B cell (primary cell): ENCODE results near the gene CSF1. TPM values are rescaled to one million over a fixed set of nuclear protein-coding genes. Genes with fewer than 3 reads are reported as not detected.

Experiments used
- ATAC-seq: fragments of 200-7000 bp; cut with Tn5 transposase; one replicate; pipeline ENCODE4 v1.10.0; 2021; ENCODE audit warnings: low read depth, mild to moderate bottlenecking, moderate number of reproducible peaks, moderate library complexity
- CTCF ChIA-PET: fragments of 350-600 bp; sonication (Branson Sonifier 250); formaldehyde crosslinking; loops from one replicate; lab custom pipeline; 2021; ENCODE audit warnings: antibody characterized with exemption, inconsistent platforms; lab: Charles Lee
- POLR2A ChIA-PET: fragments of 350-600 bp; sonication (Branson Sonifier 250); formaldehyde crosslinking; loops from one replicate; lab custom pipeline; 2021; ENCODE audit warnings: antibody characterized with exemption; lab: Charles Lee
- DNase-seq: peaks from one replicate; pipeline ENCODE4 v3.0.0; 2013
- H2AFZ ChIP-seq: 2 replicates; pipeline ENCODE4 v1.6.1; 2012; ENCODE audit warnings: mild to moderate bottlenecking, low read depth, low read length; ENCODE audit not compliant: insufficient read depth, poor library complexity, severe bottlenecking
- H3K27ac ChIP-seq, 2 donors: 1 replicate in 1 of 2; 2 replicates in 1 of 2; pipeline ENCODE4 v1.5.1; 2012 to 2013; ENCODE audit warnings: low read length in 2 of 2, mild to moderate bottlenecking in 2 of 2, moderate library complexity in 1 of 2
- H3K27me3 ChIP-seq, 4 experiments: fragments of 200-600 bp in 1 of 4; sonication (generic) in 1 of 4; replicated peaks in 1 of 4; 1 replicate in 2 of 4; 2 replicates in 2 of 4; pipeline versions ENCODE4 v1.6.1 to v1.7.0; 2013 to 2016; ENCODE audit warnings: low read length in 3 of 4, mild to moderate bottlenecking in 2 of 4, mixed read lengths in 1 of 4, moderate library complexity in 1 of 4; ENCODE audit not compliant: insufficient read depth in 4 of 4, control insufficient read depth in 3 of 4; ENCODE audit errors: control extremely low read depth in 1 of 4
- H3K36me3 ChIP-seq, 2 experiments: replicated peaks in 1 of 2; 1 replicate in 1 of 2; 2 replicates in 1 of 2; pipeline versions ENCODE4 v1.6.1 to v1.7.1; 2013; ENCODE audit warnings: low read length in 1 of 2; ENCODE audit not compliant: insufficient read depth in 2 of 2, control insufficient read depth in 1 of 2; ENCODE audit errors: control extremely low read depth in 1 of 2, extremely low read depth in 1 of 2
- H3K4me1 ChIP-seq, 2 donors: fragments of 200-600 bp in 1 of 2; sonication (generic) in 1 of 2; 1 replicate in 1 of 2; 2 replicates in 1 of 2; pipeline versions ENCODE4 v1.5.1 to v1.6.1; 2013 to 2017; ENCODE audit warnings: low read length in 2 of 2; ENCODE audit not compliant: control insufficient read depth in 2 of 2, insufficient read depth in 2 of 2
- H3K4me2 ChIP-seq: replicated peaks from 2 replicates; pipeline ENCODE3; 2012; ENCODE audit warnings: mild to moderate bottlenecking, low read depth, low read length; ENCODE audit not compliant: poor library complexity, severe bottlenecking
- H3K4me3 ChIP-seq, 5 experiments: fragments of 200-600 bp in 1 of 5; sonication (generic) in 1 of 5; 1 replicate in 3 of 5; 2 replicates in 2 of 5; pipeline versions ENCODE4 v1.5.1 to v1.7.0; 2011 to 2016; ENCODE audit warnings: low read length in 4 of 5, mild to moderate bottlenecking in 4 of 5, low read depth in 2 of 5, control low read depth in 1 of 5, moderate library complexity in 1 of 5; ENCODE audit not compliant: insufficient read depth in 1 of 5; ENCODE audit errors: control extremely low read depth in 1 of 5, extremely low read depth in 1 of 5
- H3K79me2 ChIP-seq: fragments of 200-600 bp; sonication (generic); one replicate; pipeline ENCODE4 v1.6.0; 2016; ENCODE audit warnings: low read length; ENCODE audit not compliant: control insufficient read depth, insufficient read depth
- H3K9ac ChIP-seq: fragments of 200-600 bp; sonication (generic); 2 replicates; pipeline ENCODE4 v1.6.1; 2017; ENCODE audit warnings: mild to moderate bottlenecking, low read length, moderate library complexity
- H3K9me3 ChIP-seq, 3 donors: one replicate each; pipeline versions ENCODE4 v1.6.1 to v1.7.1; 2013; ENCODE audit warnings: low read length in 2 of 3; ENCODE audit not compliant: control insufficient read depth in 2 of 3, insufficient read depth in 1 of 3; ENCODE audit errors: control extremely low read depth in 1 of 3
- H4K20me1 ChIP-seq: 2 replicates; pipeline ENCODE4 v1.6.0; 2012; ENCODE audit warnings: mild to moderate bottlenecking, low read length; ENCODE audit not compliant: insufficient read depth, control insufficient read depth, poor library complexity, severe bottlenecking
- H3K27ac Mint-ChIP-seq: one replicate; pipeline ENCODE4 v1.8.0; 2021; ENCODE audit warnings: mixed read lengths
- H3K27me3 Mint-ChIP-seq: one replicate; pipeline ENCODE4 v1.8.0; 2021; ENCODE audit warnings: mixed read lengths
- H3K4me1 Mint-ChIP-seq: one replicate; pipeline ENCODE4 v1.8.0; 2021; ENCODE audit warnings: mixed read lengths
- H3K4me3 Mint-ChIP-seq: one replicate; pipeline ENCODE4 v1.8.0; 2021; ENCODE audit warnings: mixed read lengths
- H3K9me3 Mint-ChIP-seq: one replicate; pipeline ENCODE4 v1.8.0; 2022; ENCODE audit warnings: mixed read lengths; ENCODE audit not compliant: insufficient read depth
- EZH2 ChIP-seq: IDR thresholded peaks from 2 replicates; pipeline ENCODE4 v1.6.1; 2012; ENCODE audit warnings: borderline replicate concordance, low read depth, mild to moderate bottlenecking, moderate library complexity, low read length; ENCODE audit not compliant: insufficient read depth, poor library complexity, severe bottlenecking
- WGBS: methylation state at CpG from one replicate; pipeline ENCODE4 v1.1.5; 2013; ENCODE audit warnings: missing lambda C conversion rate; ENCODE audit not compliant: insufficient coverage; 5-methylcytosine and 5-hydroxymethylcytosine counted together
- intact Hi-C: fragments of 100-400 bp; cut with micrococcal nuclease; formaldehyde crosslinking; loops from one replicate; pipeline ENCODE4 v1.10.0; 2022
- polyA plus RNA-seq: library from polyadenylated mRNA; depleted of rRNA; stranded (reverse); fragments of >200 nt; gene quantifications from 2 replicates; pipeline ENCODE4 v1.2.3, GENCODE V29; 2012
- total RNA-seq, 2 donors: library from RNA; stranded (reverse); fragments of 120-200 nt in 1 of 2; gene quantifications; 1 replicate in 1 of 2; 2 replicates in 1 of 2; pipeline versions ENCODE4 v1.2.3 to v1.2.4, GENCODE V29; 2013 to 2022
- TF ChIP-seq, protein P1 (sequence below): fragments of 200-600 bp; IDR thresholded peaks from one replicate; pipeline ENCODE4 v1.8.0; 2022; ENCODE audit warnings: antibody characterized with exemption, mild to moderate bottlenecking

The CSF1 gene
- total and polyA plus RNA-seq, 2 donors (not counting 1 experiment from before 2014, with no cell fraction given), result 0.55 to 4.2 TPM

DNA sequence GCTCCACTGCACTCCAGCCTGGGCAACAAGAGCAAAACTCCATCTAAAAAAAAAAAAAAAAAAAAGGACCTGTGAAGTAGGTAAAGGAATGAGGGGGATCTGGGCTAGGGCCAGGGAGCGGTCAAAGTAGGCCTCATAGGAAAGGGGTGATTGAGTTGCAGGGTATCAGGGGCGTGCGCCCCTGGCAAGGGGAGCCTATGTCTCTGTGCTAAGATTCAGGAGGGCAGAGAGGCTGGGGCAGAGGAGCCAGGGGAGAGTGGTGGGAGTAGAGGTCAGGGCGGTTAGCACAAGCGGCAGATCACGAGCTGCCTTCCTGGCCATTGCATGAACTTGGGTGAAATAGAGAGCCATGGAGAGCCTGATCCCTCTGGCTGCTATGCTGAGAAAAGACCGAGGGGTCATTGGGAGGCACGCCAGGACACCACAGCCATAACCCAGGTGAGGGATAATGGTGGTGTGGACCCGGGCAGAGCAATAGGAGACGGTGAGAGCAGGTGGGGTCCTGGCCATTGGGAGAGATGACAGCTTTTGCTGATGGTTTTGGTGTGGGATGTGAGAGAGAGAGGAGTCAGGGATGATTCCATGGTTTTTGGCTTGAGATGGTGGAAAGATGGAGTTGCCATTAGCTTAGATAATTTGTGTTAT, 30.6 kb upstream of the CSF1 start:
- 99% methylated on average over 10 of the region's 10 CpGs for whole genome bisulfite sequencing
- POLR2A ChIA-PET, result no interaction called here
- Histone ChIP-seq H3K4me3 (no peak overlapping the region), H3K9ac (no peak overlapping the region), H3K9me3 (no peaks in the 10 kb centered on the region), H3K36me3 (no peaks in the 10 kb centered on the region), H2AFZ (no peak overlapping the region), H3K27ac (no peak overlapping the region), H3K4me1 (peaks cover 20 to 22% of the 10 kb centered on the region in 2 donors), H4K20me1 (no peaks in the 10 kb centered on the region), H3K27me3 (peaks cover 0 to 6% (median 2%) of the 10 kb centered on the region in 4 experiments), H3K4me2 (no peak overlapping the region), H3K79me2 (no peaks in the 10 kb centered on the region)
- TF ChIP-seq EZH2, result no peak
- TF ChIP-seq, protein P1, sequence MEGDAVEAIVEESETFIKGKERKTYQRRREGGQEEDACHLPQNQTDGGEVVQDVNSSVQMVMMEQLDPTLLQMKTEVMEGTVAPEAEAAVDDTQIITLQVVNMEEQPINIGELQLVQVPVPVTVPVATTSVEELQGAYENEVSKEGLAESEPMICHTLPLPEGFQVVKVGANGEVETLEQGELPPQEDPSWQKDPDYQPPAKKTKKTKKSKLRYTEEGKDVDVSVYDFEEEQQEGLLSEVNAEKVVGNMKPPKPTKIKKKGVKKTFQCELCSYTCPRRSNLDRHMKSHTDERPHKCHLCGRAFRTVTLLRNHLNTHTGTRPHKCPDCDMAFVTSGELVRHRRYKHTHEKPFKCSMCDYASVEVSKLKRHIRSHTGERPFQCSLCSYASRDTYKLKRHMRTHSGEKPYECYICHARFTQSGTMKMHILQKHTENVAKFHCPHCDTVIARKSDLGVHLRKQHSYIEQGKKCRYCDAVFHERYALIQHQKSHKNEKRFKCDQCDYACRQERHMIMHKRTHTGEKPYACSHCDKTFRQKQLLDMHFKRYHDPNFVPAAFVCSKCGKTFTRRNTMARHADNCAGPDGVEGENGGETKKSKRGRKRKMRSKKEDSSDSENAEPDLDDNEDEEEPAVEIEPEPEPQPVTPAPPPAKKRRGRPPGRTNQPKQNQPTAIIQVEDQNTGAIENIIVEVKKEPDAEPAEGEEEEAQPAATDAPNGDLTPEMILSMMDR, result no peak
- DNase-seq, result no peak
- Mint-ChIP-seq H3K27me3 (peaks cover 9% of the 10 kb centered on the region), H3K9me3 (no peaks in the 10 kb centered on the region), H3K27ac (no peak overlapping the region), H3K4me1 (peaks cover 27% of the 10 kb centered on the region), H3K4me3 (no peak overlapping the region)
- CTCF ChIA-PET, result interaction anchor here (1.3 kb wide), 1 partner anchor 103 kb away, joined by 4 read pairs; no protein-coding TSS in a partner anchor
- no peak for ATAC-seq
- intact Hi-C loops, result no loop called here
